Measurements from ENCODE around the gene HAGHL. TPM values are rescaled to one million over a fixed set of nuclear protein-coding genes. Genes with fewer than 3 reads are reported as not detected.
"Not testable (repeated sequence)": the region's sequence is repeated elsewhere in the genome, so short reads cannot be mapped to it uniquely, and the experiment has no call there.

Gene HAGHL
- polyA plus RNA-seq, 4 donors, result 1.9 to 7.7 (median 7.3) TPM

- no peak for DNase-seq (ENCODE audit: low read depth in 4 of 4, low spot score in 2 of 4)
Observed at GRCh38 chr16:732332-732731, 5.4 kb downstream of the HAGHL start.

- no peak for DNase-seq (ENCODE audit: low read depth in 4 of 4, low spot score in 2 of 4)
Observed at GRCh38 chr16:732936-733335, 6.0 kb downstream of the HAGHL start.

- no peak for DNase-seq (ENCODE audit: low read depth in 4 of 4, low spot score in 2 of 4)
Observed at GRCh38 chr16:733382-734207, 6.7 kb downstream of the HAGHL start.

GRCh38 chr16:734208-734980 is 7.5 kb downstream of the HAGHL start:
- DNase-seq (ENCODE audit: low read depth in 4 of 4, low spot score in 2 of 4), result no peak

GRCh38 chr16:734981-735881 is 8.3 kb downstream of the HAGHL start:
- DNase-seq (ENCODE audit: low read depth in 4 of 4, low spot score in 2 of 4), result no peak

- no peak for DNase-seq (ENCODE audit: low read depth in 4 of 4, low spot score in 2 of 4)
Observed at GRCh38 chr16:735982-736453, 9.1 kb downstream of the HAGHL start.

GRCh38 chr16:736936-737481 is 10.1 kb downstream of the HAGHL start:
- no peak for DNase-seq (ENCODE audit: low read depth in 4 of 4, low spot score in 2 of 4)

GRCh38 chr16:739560-740458 is 12.9 kb downstream of the HAGHL start:
- DNase-seq (ENCODE audit: low read depth in 4 of 4, low spot score in 2 of 4), result no peak

- DNase-seq (ENCODE audit: low read depth in 4 of 4, low spot score in 2 of 4), result no peak
Observed at GRCh38 chr16:740459-740763, 13.5 kb downstream of the HAGHL start.

GRCh38 chr16:740764-741505 is 14.0 kb downstream of the HAGHL start, which contains the start of gene CIAO3:
TSS of gene CIAO3 (minus strand) at chr16:740997. CDS start at chr16:740985, 12 bp downstream.
- peak in 3 of 4 donors; percentile 74 to 77 (median 75) for DNase-seq (ENCODE audit: low read depth in 4 of 4, low spot score in 2 of 4)

- no peak for DNase-seq (ENCODE audit: low read depth in 4 of 4, low spot score in 2 of 4)
Observed at GRCh38 chr16:741986-742629, 15.2 kb downstream of the HAGHL start.

- not testable (repeated sequence) for DNase-seq (ENCODE audit: low read depth in 4 of 4, low spot score in 2 of 4)
Observed at GRCh38 chr16:742894-743293, 16.0 kb downstream of the HAGHL start.

- DNase-seq (ENCODE audit: low read depth in 4 of 4, low spot score in 2 of 4), result no peak
Observed at GRCh38 chr16:743794-744500, 17.0 kb downstream of the HAGHL start.

- no peak for DNase-seq (ENCODE audit: low read depth in 4 of 4, low spot score in 2 of 4)
Observed at GRCh38 chr16:745739-746138, 18.8 kb downstream of the HAGHL start.

GRCh38 chr16:746637-747036 is 19.7 kb downstream of the HAGHL start:
- DNase-seq (ENCODE audit: low read depth in 4 of 4, low spot score in 2 of 4), result no peak

GRCh38 chr16:747978-748746 is 21.3 kb downstream of the HAGHL start:
- no peak for DNase-seq (ENCODE audit: low read depth in 4 of 4, low spot score in 2 of 4)

- no peak for DNase-seq (ENCODE audit: low read depth in 4 of 4, low spot score in 2 of 4)
Observed at GRCh38 chr16:749010-749409, 22.1 kb downstream of the HAGHL start.
